ENCODE data around the gene ZNF398. TPM values are rescaled to one million over a fixed set of nuclear protein-coding genes. Genes with fewer than 3 reads are reported as not detected.
A peak's percentile ranks its signal among the peaks of the same experiment; 100 is the strongest.

ZNF398 gene
- polyA plus RNA-seq, 1 donor: 11.1 TPM

DNA sequence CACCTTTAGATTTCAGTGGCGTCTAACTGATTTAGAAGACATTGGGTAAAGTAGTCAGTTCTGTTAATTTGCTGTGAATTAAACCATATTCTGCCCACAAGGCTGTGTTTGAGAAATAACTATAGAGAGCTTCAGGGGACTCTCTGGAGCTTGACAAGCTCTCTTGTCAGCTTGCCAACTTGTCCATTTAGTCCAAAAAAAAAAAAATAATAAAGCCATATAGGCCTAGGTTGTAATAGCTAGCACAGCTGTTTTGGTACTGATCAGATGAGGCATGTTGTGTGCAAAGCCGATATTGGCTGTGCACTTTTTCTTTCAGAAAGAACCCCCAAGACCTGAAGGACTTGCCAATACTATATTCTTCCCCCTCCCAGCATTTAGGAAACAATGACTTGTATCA, 27.9 kb downstream of the ZNF398 start:
- no peak for DNase-seq
- H3K36me3 ChIP-seq (ENCODE audit: control insufficient read depth, insufficient read depth, low read length): peaks cover 62% of the 10 kb centered on the region
- no peak overlapping the region for H3K4me3 ChIP-seq (ENCODE audit: low read length)
- H3K27ac ChIP-seq (ENCODE audit: low read length): no peak overlapping the region
- no peaks in the 10 kb centered on the region for H3K9me3 ChIP-seq (ENCODE audit: control insufficient read depth, low read depth, low read length)
- no peaks in the 10 kb centered on the region for H3K27me3 ChIP-seq (ENCODE audit: control insufficient read depth, insufficient read depth, low read length)
- 100% methylated on average over 1 of the region's 2 CpGs for WGBS (ENCODE audit: insufficient coverage, low lambda C conversion rate)
- no peaks in the 10 kb centered on the region for H3K4me1 ChIP-seq (ENCODE audit: control insufficient read depth, insufficient read depth, low read length)

DNA sequence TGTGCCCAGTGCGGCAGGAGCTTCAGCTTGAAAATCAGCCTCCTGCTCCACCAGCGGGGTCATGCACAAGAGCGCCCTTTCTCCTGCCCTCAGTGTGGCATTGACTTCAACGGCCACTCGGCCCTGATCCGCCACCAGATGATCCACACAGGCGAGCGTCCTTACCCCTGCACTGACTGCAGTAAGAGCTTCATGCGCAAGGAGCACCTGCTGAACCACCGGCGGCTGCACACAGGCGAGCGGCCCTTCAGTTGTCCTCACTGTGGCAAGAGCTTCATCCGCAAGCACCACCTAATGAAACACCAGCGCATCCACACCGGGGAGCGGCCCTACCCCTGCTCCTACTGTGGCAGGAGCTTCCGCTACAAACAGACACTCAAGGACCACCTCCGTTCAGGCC, 32.0 kb downstream of the ZNF398 start:
- no peak overlapping the region for H3K27ac ChIP-seq (ENCODE audit: low read length)
- H3K4me1 ChIP-seq (ENCODE audit: control insufficient read depth, insufficient read depth, low read length): no peaks in the 10 kb centered on the region
- WGBS (ENCODE audit: insufficient coverage, low lambda C conversion rate): no CpG with 5 or more reads among the region's 19 CpGs
- no peaks in the 10 kb centered on the region for H3K27me3 ChIP-seq (ENCODE audit: control insufficient read depth, insufficient read depth, low read length)
- no peak overlapping the region for H3K4me3 ChIP-seq (ENCODE audit: low read length)
- DNase-seq: no peak
- no peaks in the 10 kb centered on the region for H3K9me3 ChIP-seq (ENCODE audit: control insufficient read depth, low read depth, low read length)
- peaks cover 63% of the 10 kb centered on the region for H3K36me3 ChIP-seq (ENCODE audit: control insufficient read depth, insufficient read depth, low read length)

DNA sequence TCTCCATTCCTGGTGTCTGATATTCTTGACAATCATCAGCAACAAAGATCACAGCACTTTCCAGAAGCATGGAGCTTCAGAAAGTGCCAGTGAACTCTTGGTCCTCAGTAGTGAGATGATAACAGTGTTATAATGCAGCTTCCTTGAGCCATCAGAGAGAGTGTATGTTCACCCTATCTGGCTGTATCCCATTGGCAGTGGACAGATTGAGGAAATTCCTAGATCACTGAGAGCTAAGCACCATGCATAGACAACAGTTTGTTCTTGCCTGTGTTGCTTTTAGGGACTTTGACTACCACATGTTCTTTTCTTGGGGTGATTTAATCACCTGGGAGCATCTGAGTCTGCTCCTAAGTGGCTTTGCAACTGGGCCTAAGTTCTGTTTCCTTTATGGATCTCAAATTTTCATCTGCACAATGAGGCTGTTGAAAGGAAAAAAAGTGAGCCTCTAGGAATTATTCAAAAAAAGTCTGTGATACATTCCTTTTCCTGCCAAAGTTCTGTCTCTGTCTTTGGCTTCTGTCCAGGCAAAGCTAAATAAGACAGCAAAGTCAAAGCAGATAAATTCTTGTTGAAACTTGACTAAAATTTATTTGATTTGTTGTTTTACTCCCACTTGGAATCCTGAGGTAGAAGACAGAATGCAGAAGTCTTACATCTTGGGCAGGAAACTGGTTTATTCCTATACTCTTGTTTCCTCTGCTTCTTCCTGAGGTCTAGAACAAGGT, 33.6 kb downstream of the ZNF398 start:
- peaks cover 58% of the 10 kb centered on the region for H3K36me3 ChIP-seq (ENCODE audit: control insufficient read depth, insufficient read depth, low read length)
- H3K27ac ChIP-seq (ENCODE audit: low read length): no peak overlapping the region
- no peaks in the 10 kb centered on the region for H3K27me3 ChIP-seq (ENCODE audit: control insufficient read depth, insufficient read depth, low read length)
- H3K9me3 ChIP-seq (ENCODE audit: control insufficient read depth, low read depth, low read length): no peaks in the 10 kb centered on the region
- H3K4me1 ChIP-seq (ENCODE audit: control insufficient read depth, insufficient read depth, low read length): no peaks in the 10 kb centered on the region
- no peak for DNase-seq
- H3K4me3 ChIP-seq (ENCODE audit: low read length): no peak overlapping the region

DNA sequence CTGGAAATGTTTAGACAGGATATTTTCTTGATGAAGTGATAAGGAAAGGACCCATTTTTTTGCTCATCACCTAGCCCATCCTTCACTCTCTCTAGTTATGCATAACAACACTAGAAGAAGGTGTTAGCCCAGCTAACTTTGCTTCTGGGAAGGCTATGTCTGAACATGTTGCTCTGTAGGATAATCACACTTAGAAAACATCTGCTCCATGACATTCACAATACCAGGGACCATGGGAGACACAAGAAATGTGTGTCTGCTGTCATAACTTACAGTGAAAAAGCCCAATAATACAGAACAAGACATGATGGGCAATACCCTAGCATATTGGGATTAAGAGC, 34.2 kb downstream of the ZNF398 start:
- peaks cover 53% of the 10 kb centered on the region for H3K36me3 ChIP-seq (ENCODE audit: control insufficient read depth, insufficient read depth, low read length)
- no peak overlapping the region for H3K27ac ChIP-seq (ENCODE audit: low read length)
- no peak overlapping the region for H3K4me3 ChIP-seq (ENCODE audit: low read length)
- DNase-seq: no peak
- no peaks in the 10 kb centered on the region for H3K4me1 ChIP-seq (ENCODE audit: control insufficient read depth, insufficient read depth, low read length)
- H3K9me3 ChIP-seq (ENCODE audit: control insufficient read depth, low read depth, low read length): no peaks in the 10 kb centered on the region
- H3K27me3 ChIP-seq (ENCODE audit: control insufficient read depth, insufficient read depth, low read length): no peaks in the 10 kb centered on the region

DNA sequence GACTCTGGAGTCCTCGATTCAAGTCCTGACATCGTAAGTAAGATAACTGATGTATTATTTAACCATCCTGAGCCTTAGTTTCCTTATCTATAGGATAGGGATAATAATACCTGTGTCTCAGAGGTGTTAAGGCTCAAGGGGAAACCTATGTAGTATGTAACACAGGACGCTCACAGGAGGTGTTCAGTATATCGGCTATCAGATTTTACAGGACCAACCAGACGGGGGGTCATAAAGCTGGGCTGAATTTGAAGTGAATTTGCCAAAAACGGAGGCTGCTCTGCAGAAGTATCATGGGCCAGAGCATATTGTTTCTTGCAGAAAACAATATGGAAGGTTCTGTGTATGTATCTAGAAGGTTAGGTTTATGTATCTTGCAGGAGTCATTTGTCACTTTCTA, 37.0 kb downstream of the ZNF398 start:
- 91% methylated on average over 4 of the region's 6 CpGs for WGBS (ENCODE audit: insufficient coverage, low lambda C conversion rate)
- no peak for DNase-seq

DNA sequence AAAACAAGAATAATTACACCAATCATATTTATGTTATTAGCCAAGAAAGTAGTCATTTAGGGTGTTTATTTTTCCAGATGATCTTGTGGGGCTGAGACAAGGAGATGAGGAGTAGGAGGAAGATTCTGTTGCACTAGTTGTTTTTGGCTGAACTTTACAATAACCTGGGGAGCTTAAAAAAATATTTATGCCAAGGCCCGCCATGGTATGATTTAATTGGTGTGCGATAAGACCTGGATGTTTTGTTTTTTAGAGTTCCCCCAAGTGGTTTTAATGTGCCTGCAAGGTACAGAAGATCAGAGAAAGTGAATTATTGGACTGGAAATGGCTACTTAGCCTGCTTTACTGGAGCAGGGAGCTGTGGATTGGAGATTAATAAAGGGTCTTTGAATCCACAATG, 41.0 kb downstream of the ZNF398 start:
- DNase-seq: no peak
- H3K27me3 ChIP-seq (ENCODE audit: control insufficient read depth, insufficient read depth, low read length): peaks cover 7% of the 10 kb centered on the region
- no peaks in the 10 kb centered on the region for H3K36me3 ChIP-seq (ENCODE audit: control insufficient read depth, insufficient read depth, low read length)
- no peak overlapping the region for H3K4me3 ChIP-seq (ENCODE audit: low read length)
- H3K27ac ChIP-seq (ENCODE audit: low read length): no peak overlapping the region
- no peaks in the 10 kb centered on the region for H3K9me3 ChIP-seq (ENCODE audit: control insufficient read depth, low read depth, low read length)
- H3K4me1 ChIP-seq (ENCODE audit: control insufficient read depth, insufficient read depth, low read length): peaks cover 2% of the 10 kb centered on the region
- WGBS (ENCODE audit: insufficient coverage, low lambda C conversion rate): 76% methylated on average over 2 of the region's 2 CpGs

More for the DNA sequence above, 37.0 kb downstream of the ZNF398 start:
- no peak overlapping the region for H3K27ac ChIP-seq (ENCODE audit: low read length)
- H3K27me3 ChIP-seq (ENCODE audit: control insufficient read depth, insufficient read depth, low read length): no peaks in the 10 kb centered on the region
- no peak overlapping the region for H3K4me3 ChIP-seq (ENCODE audit: low read length)
- no peaks in the 10 kb centered on the region for H3K4me1 ChIP-seq (ENCODE audit: control insufficient read depth, insufficient read depth, low read length)
- H3K9me3 ChIP-seq (ENCODE audit: control insufficient read depth, low read depth, low read length): no peaks in the 10 kb centered on the region
- H3K36me3 ChIP-seq (ENCODE audit: control insufficient read depth, insufficient read depth, low read length): peaks cover 27% of the 10 kb centered on the region

DNA sequence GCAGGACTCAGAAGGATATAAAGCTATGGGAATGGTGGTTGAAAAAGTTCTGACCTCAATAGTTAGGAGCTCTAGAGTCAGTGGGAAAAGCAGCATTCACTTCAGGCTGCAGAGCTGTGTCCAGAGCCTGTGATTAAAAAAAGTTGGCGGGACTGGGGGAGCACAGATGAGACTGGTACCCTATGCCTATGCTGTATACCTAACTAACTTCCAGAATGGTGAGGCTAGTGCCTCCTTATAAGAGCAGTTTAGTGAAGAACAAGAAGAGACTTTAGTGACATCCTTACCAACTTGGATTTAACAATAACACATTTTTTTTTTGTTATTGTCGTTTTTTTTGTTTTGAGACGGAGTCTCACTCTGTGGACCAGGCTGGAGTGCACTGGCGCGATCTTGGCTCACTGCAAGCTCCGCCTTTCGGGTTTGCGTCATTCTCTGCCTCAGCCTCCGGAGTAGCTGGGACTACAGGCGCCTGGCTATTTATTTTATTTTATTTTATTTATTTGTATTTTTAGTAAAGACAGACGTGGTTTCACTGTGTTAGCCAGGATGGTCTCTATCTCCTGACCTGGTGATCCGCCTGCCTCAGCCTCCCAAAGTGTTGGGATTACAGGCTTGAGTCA, 41.5 kb downstream of the ZNF398 start:
- peaks cover 7% of the 10 kb centered on the region for H3K27me3 ChIP-seq (ENCODE audit: control insufficient read depth, insufficient read depth, low read length)
- no peak overlapping the region for H3K27ac ChIP-seq (ENCODE audit: low read length)
- H3K4me1 ChIP-seq (ENCODE audit: control insufficient read depth, insufficient read depth, low read length): peaks cover 2% of the 10 kb centered on the region
- DNase-seq: no peak
- H3K4me3 ChIP-seq (ENCODE audit: low read length): no peak overlapping the region
- WGBS (ENCODE audit: insufficient coverage, low lambda C conversion rate): 52% methylated on average over 2 of the region's 12 CpGs
- H3K9me3 ChIP-seq (ENCODE audit: control insufficient read depth, low read depth, low read length): no peaks in the 10 kb centered on the region
- H3K36me3 ChIP-seq (ENCODE audit: control insufficient read depth, insufficient read depth, low read length): no peaks in the 10 kb centered on the region

DNA sequence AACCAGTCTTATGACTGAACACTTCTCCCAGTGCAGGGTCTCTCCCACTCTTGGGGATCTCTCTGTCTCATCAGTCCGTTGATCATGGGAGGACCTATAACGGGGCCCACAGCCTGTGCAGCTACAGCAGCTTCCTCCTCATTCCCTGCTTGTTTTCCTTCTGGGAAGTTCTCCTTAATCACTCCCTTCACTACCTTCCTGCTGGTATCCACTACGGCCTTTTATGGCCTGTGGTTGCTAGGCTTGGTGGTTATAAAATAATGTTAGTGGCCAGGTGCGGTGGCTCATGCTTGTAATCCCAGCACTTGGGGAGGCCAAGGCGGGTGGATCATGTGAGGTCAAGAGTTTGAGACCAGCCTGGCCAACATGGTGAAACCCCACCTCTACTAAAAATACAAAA, 44.6 kb downstream of the ZNF398 start:
- Histone ChIP-seq H3K4me1 (ENCODE audit: control insufficient read depth, insufficient read depth, low read length) (peaks cover 10% of the 10 kb centered on the region), H3K9me3 (ENCODE audit: control insufficient read depth, low read depth, low read length) (no peaks in the 10 kb centered on the region), H3K4me3 (ENCODE audit: low read length) (no peak overlapping the region), H3K27me3 (ENCODE audit: control insufficient read depth, insufficient read depth, low read length) (peaks cover 7% of the 10 kb centered on the region), H3K27ac (ENCODE audit: low read length) (no peak overlapping the region), H3K36me3 (ENCODE audit: control insufficient read depth, insufficient read depth, low read length) (no peaks in the 10 kb centered on the region)
- no CpG with 5 or more reads among the region's 5 CpGs for WGBS (ENCODE audit: insufficient coverage, low lambda C conversion rate)
- peak; percentile 37 to 81 for DNase-seq

DNA sequence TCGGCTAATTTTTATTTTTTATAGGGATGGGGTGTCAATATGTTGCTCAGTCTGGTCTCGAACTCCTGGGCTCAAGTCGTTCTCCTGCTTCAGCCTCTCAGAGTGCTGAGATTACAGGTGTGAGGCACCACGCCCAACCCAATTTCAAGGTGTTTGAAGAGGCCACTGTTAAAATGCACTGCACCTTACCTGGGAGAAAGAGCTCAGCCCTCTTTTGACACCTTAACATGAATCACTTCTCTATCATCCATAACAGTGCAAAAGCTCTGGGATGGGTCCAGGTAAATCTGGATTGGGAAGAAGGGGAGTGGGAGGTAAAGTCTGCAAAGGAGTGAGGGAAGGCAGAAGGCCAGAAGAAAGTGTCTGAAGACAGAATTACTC, 47.5 kb downstream of the ZNF398 start:
- 100% methylated on average over 1 of the region's 4 CpGs for WGBS (ENCODE audit: insufficient coverage, low lambda C conversion rate)
- DNase-seq: no peak
- H3K4me3 ChIP-seq (ENCODE audit: low read length): peak overlapping the region; percentile 92

DNA sequence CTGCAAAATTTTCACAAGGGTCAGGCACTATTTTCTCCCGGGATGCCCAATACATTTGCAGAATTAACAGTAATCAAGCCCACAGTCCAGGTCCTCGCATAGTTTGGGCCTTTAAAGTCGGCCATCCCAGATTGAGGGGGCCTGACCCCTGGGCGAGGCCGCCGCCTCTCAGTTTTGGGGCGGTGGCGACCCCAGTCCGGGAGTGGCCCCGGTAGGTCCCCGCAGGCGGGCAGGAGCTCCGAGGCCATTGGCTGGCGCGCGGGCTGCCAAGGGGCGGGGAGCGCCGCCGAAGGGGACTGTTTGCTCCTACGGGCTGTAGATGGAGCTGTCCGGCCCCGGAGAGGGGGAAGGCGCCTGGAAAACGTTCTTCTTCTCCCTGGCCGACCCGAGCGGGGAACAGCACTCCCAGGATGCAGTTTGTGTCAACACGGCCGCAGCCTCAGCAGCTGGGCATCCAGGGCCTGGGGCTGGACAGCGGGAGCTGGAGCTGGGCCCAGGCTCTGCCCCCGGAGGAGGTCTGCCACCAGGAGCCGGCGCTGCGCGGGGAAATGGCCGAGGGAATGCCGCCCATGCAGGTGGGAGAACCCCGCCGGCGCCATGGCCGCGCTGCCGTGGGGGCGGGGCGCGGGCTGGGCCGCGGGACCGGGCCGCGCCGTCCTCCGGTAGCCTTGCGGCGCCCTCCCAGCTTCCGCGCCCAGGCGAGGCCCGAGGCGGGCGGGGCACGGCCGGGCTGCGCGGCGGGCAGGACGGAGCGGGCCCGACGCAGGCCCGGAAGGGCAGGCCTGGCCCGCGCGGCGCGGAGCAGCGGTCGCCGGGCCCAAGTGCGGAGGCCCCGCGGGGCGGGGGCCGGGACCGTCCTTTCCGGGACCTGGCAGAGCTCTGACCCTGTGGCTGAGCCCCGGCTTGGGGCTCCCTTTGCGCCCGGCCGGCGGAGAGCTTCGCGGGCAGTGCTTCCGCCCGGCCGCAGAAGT, 48.2 kb downstream of the ZNF398 start, which contains the start of gene ZNF282:
TSS of gene ZNF282 (plus strand) at position 367 of the 971 bp plus-strand sequence. CDS start at position 411, 44 bp downstream.
- peak within 1 kb of the TSS; percentile 96 for H3K27ac ChIP-seq (ENCODE audit: low read length)
- no peaks in the 10 kb centered on the region for H3K9me3 ChIP-seq (ENCODE audit: control insufficient read depth, low read depth, low read length)
- H3K4me3 ChIP-seq (ENCODE audit: low read length): peak within 1 kb of the TSS; percentile 92
- H3K27me3 ChIP-seq (ENCODE audit: control insufficient read depth, insufficient read depth, low read length): peaks cover 2% of the 10 kb centered on the region
- peaks cover 15% of the 10 kb centered on the region for H3K4me1 ChIP-seq (ENCODE audit: control insufficient read depth, insufficient read depth, low read length)
- H3K36me3 ChIP-seq (ENCODE audit: control insufficient read depth, insufficient read depth, low read length): peaks cover 26% of the 10 kb centered on the region
- WGBS (ENCODE audit: insufficient coverage, low lambda C conversion rate): no CpG with 5 or more reads among the region's 97 CpGs
- peak; percentile 84 to 94 for DNase-seq

More for the DNA sequence above, 47.5 kb downstream of the ZNF398 start:
- Histone ChIP-seq H3K36me3 (ENCODE audit: control insufficient read depth, insufficient read depth, low read length) (peaks cover 20% of the 10 kb centered on the region), H3K4me1 (ENCODE audit: control insufficient read depth, insufficient read depth, low read length) (peaks cover 15% of the 10 kb centered on the region), H3K27me3 (ENCODE audit: control insufficient read depth, insufficient read depth, low read length) (peaks cover 7% of the 10 kb centered on the region), H3K9me3 (ENCODE audit: control insufficient read depth, low read depth, low read length) (no peaks in the 10 kb centered on the region), H3K27ac (ENCODE audit: low read length) (peak overlapping the region; percentile 96)
